GM18870 (cell line): ENCODE results near the gene SENP8.
"Not testable (repeated sequence)": the region's sequence is repeated elsewhere in the genome, so short reads cannot be mapped to it uniquely, and the experiment has no call there.

Experiments used
- ATAC-seq: cut with Tn5 transposase; IDR thresholded peaks from one replicate; pipeline ENCODE4 v1.9.1; 2021; ENCODE audit warnings: moderate library complexity; ENCODE audit not compliant: unreplicated experiment

Gene SENP8

GRCh38 chr15:72154316-72154715 lies 36.1 kb downstream of the SENP8 start:
- ATAC-seq: no peak

GRCh38 chr15:72155003-72155621 lies 36.9 kb downstream of the SENP8 start:
- ATAC-seq: no peak

- ATAC-seq: no peak
Measured at GRCh38 chr15:72155635-72156616, 37.7 kb downstream of the SENP8 start.

GRCh38 chr15:72156928-72157327 lies 38.7 kb downstream of the SENP8 start:
- ATAC-seq: no peak

- no peak for ATAC-seq
Measured at GRCh38 chr15:72160696-72161245, 42.6 kb downstream of the SENP8 start.

GRCh38 chr15:72161361-72162132 lies 43.3 kb downstream of the SENP8 start:
- no peak for ATAC-seq

GRCh38 chr15:72162569-72162968 lies 44.4 kb downstream of the SENP8 start:
- ATAC-seq: no peak

- ATAC-seq: no peak
Measured at GRCh38 chr15:72163719-72164118, 45.5 kb downstream of the SENP8 start.

- no peak for ATAC-seq
Measured at GRCh38 chr15:72166716-72167417, 48.7 kb downstream of the SENP8 start.

GRCh38 chr15:72167445-72167844 lies 49.2 kb downstream of the SENP8 start:
- ATAC-seq: no peak

GRCh38 chr15:72168131-72168807 lies 50.1 kb downstream of the SENP8 start:
- ATAC-seq: no peak

- no peak for ATAC-seq
Measured at GRCh38 chr15:72168808-72169190, 50.6 kb downstream of the SENP8 start.

GRCh38 chr15:72169236-72169920 lies 51.2 kb downstream of the SENP8 start:
- no peak for ATAC-seq

- ATAC-seq: no peak
Measured at GRCh38 chr15:72169921-72170611, 51.9 kb downstream of the SENP8 start.

GRCh38 chr15:72170691-72171090 lies 52.5 kb downstream of the SENP8 start:
- ATAC-seq: no peak

- ATAC-seq: not testable (repeated sequence)
Measured at GRCh38 chr15:72171978-72172377, 53.8 kb downstream of the SENP8 start.

GRCh38 chr15:72172796-72173195 lies 54.6 kb downstream of the SENP8 start:
- ATAC-seq: no peak

- no peak for ATAC-seq
Measured at GRCh38 chr15:72173401-72173800, 55.2 kb downstream of the SENP8 start.
